ENCODE measurements around the gene PRICKLE1.

The PRICKLE1 gene

GRCh38 chr12:42486407-42486806 is 103.1 kb downstream of the PRICKLE1 start:
- DNase-seq = no peak

- DNase-seq = no peak
These were observed 103.7 kb downstream of the PRICKLE1 start for GRCh38 chr12:42485823-42486222.

GRCh38 chr12:42484996-42485395 is 104.5 kb downstream of the PRICKLE1 start:
- DNase-seq = no peak

GRCh38 chr12:42483521-42483790 is 106.1 kb downstream of the PRICKLE1 start:
- peak in 1 of 2 donors; percentile 38 for DNase-seq

- DNase-seq = peak; percentile 24 to 63
These were observed 106.6 kb downstream of the PRICKLE1 start for GRCh38 chr12:42482748-42483520.

- DNase-seq = no peak
These were observed 107.4 kb downstream of the PRICKLE1 start for GRCh38 chr12:42482041-42482747.

- no peak for DNase-seq
These were observed 108.2 kb downstream of the PRICKLE1 start for GRCh38 chr12:42481368-42481767.

GRCh38 chr12:42477941-42478340 is 111.6 kb downstream of the PRICKLE1 start:
- DNase-seq = no peak

- no peak for DNase-seq
These were observed 114.4 kb downstream of the PRICKLE1 start for GRCh38 chr12:42475106-42475505.

- DNase-seq = no peak
These were observed 115.2 kb downstream of the PRICKLE1 start for GRCh38 chr12:42474391-42474790.

GRCh38 chr12:42473561-42473960 is 116.0 kb downstream of the PRICKLE1 start:
- no peak for DNase-seq

- no peak for DNase-seq
These were observed 116.4 kb downstream of the PRICKLE1 start for GRCh38 chr12:42473130-42473529.

- no peak for DNase-seq
These were observed 117.2 kb downstream of the PRICKLE1 start for GRCh38 chr12:42472376-42472775.

GRCh38 chr12:42469355-42470175 is 120.0 kb downstream of the PRICKLE1 start:
- DNase-seq = peak; percentile 5 to 46

GRCh38 chr12:42468921-42469320 is 120.6 kb downstream of the PRICKLE1 start:
- DNase-seq = no peak

GRCh38 chr12:42468341-42468821 is 121.2 kb downstream of the PRICKLE1 start:
- no peak for DNase-seq

- no peak for DNase-seq
These were observed 125.9 kb downstream of the PRICKLE1 start for GRCh38 chr12:42463671-42464070.

GRCh38 chr12:42462486-42462885 is 127.1 kb downstream of the PRICKLE1 start:
- no peak for DNase-seq

- no peak for DNase-seq
These were observed 130.2 kb downstream of the PRICKLE1 start for GRCh38 chr12:42459336-42459847.

- DNase-seq = no peak
These were observed 131.0 kb downstream of the PRICKLE1 start for GRCh38 chr12:42458575-42458974.

- DNase-seq = no peak
These were observed 139.3 kb downstream of the PRICKLE1 start for GRCh38 chr12:42450248-42450647.

- no peak for DNase-seq
These were observed 140.7 kb downstream of the PRICKLE1 start for GRCh38 chr12:42448841-42449240.

- no peak for DNase-seq
These were observed 142.2 kb downstream of the PRICKLE1 start for GRCh38 chr12:42447371-42447786.

Measured in CD4-positive, alpha-beta T cell treated with Interleukin-1 beta for 1 hour (primary cell).